HG02798 (cell line): Measurements from ENCODE around the gene WDR5.

Source experiments
- ATAC-seq: cut with Tn5 transposase; IDR thresholded peaks from one replicate; pipeline ENCODE4 v1.9.1; 2021; ENCODE audit warnings: mild to moderate bottlenecking; ENCODE audit not compliant: unreplicated experiment, poor library complexity

The WDR5 gene

GRCh38 chr9:134172198-134173126, 36.6 kb downstream of the WDR5 start:
- ATAC-seq, result no peak

GRCh38 chr9:134173127-134174072, 37.5 kb downstream of the WDR5 start:
- ATAC-seq, result no peak

GRCh38 chr9:134174073-134174449, 38.2 kb downstream of the WDR5 start:
- no peak for ATAC-seq

GRCh38 chr9:134174526-134175290, 38.8 kb downstream of the WDR5 start:
- no peak for ATAC-seq

GRCh38 chr9:134175291-134175807, 39.5 kb downstream of the WDR5 start:
- ATAC-seq, result no peak

- no peak for ATAC-seq
These were observed 40.1 kb downstream of the WDR5 start for GRCh38 chr9:134175808-134176598.

GRCh38 chr9:134176599-134176968, 40.7 kb downstream of the WDR5 start:
- ATAC-seq, result no peak

- ATAC-seq, result no peak
These were observed 41.3 kb downstream of the WDR5 start for GRCh38 chr9:134177186-134177585.

- ATAC-seq, result no peak
These were observed 41.9 kb downstream of the WDR5 start for GRCh38 chr9:134177624-134178393.

- no peak for ATAC-seq
These were observed 42.5 kb downstream of the WDR5 start for GRCh38 chr9:134178394-134178767.

- no peak for ATAC-seq
These were observed 43.1 kb downstream of the WDR5 start for GRCh38 chr9:134178768-134179551.

- no peak for ATAC-seq
These were observed 43.7 kb downstream of the WDR5 start for GRCh38 chr9:134179595-134179917.

- ATAC-seq, result no peak
These were observed 44.3 kb downstream of the WDR5 start for GRCh38 chr9:134179918-134180785.

GRCh38 chr9:134180786-134181647, 45.1 kb downstream of the WDR5 start:
- ATAC-seq, result no peak

GRCh38 chr9:134181648-134182034, 45.8 kb downstream of the WDR5 start:
- no peak for ATAC-seq

GRCh38 chr9:134182554-134183085, 46.7 kb downstream of the WDR5 start:
- ATAC-seq, result no peak
